CD14-positive monocyte (primary cell): ENCODE results near the gene PMEL. TPM values are rescaled to one million over a fixed set of nuclear protein-coding genes. Genes with fewer than 3 reads are reported as not detected.

ENCODE experiments used
- DNase-seq, 3 donors: peaks; one replicate each; pipeline ENCODE4 v3.0.0-alpha.2; 2011 to 2022
- H2AFZ ChIP-seq: 2 replicates; pipeline ENCODE4 v1.6.0; 2012; ENCODE audit warnings: mild to moderate bottlenecking, low read depth, low read length, inconsistent platforms; ENCODE audit not compliant: insufficient read depth, poor library complexity, severe bottlenecking
- H3K27ac ChIP-seq, 2 donors: 1 replicate in 1 of 2; 2 replicates in 1 of 2; pipeline ENCODE4 v1.5.1; 2012 to 2013; ENCODE audit warnings: low read length in 2 of 2, control low read depth in 1 of 2, inconsistent platforms in 1 of 2, low read depth in 1 of 2, mild to moderate bottlenecking in 1 of 2
- H3K27me3 ChIP-seq, 2 donors: one replicate each; pipeline versions ENCODE4 v1.6.0 to v1.6.1; 2011 to 2013; ENCODE audit warnings: low read length in 2 of 2; ENCODE audit not compliant: control insufficient read depth in 2 of 2, insufficient read depth in 2 of 2
- H3K36me3 ChIP-seq, 2 donors: replicated peaks in 1 of 2; 1 replicate in 1 of 2; 2 replicates in 1 of 2; pipeline versions ENCODE4 v1.5.1 to v1.6.1; 2012 to 2013; ENCODE audit warnings: low read length in 2 of 2, control low read depth in 1 of 2, inconsistent platforms in 1 of 2, mild to moderate bottlenecking in 1 of 2; ENCODE audit not compliant: insufficient read depth in 2 of 2, control insufficient read depth in 1 of 2
- H3K4me1 ChIP-seq, 2 donors: 1 replicate in 1 of 2; 2 replicates in 1 of 2; pipeline versions ENCODE4 v1.5.1 to v1.6.1; 2012 to 2013; ENCODE audit warnings: low read length in 2 of 2, control low read depth in 1 of 2, inconsistent platforms in 1 of 2, mild to moderate bottlenecking in 1 of 2, moderate library complexity in 1 of 2; ENCODE audit not compliant: insufficient read depth in 2 of 2, control insufficient read depth in 1 of 2
- H3K4me2 ChIP-seq: replicated peaks from 2 replicates; pipeline ENCODE3; 2012; ENCODE audit warnings: low read length, moderate library complexity, mild to moderate bottlenecking; ENCODE audit not compliant: poor library complexity, severe bottlenecking; ENCODE audit errors: extremely low read depth
- H3K4me3 ChIP-seq, 3 experiments: fragments of 200-600 bp in 1 of 3; sonication (generic) in 1 of 3; replicated peaks in 1 of 3; 1 replicate in 2 of 3; 2 replicates in 1 of 3; pipeline ENCODE4 v1.5.1; 2011 to 2013; ENCODE audit warnings: low read length in 3 of 3, mild to moderate bottlenecking in 3 of 3, control low read depth in 2 of 3, low read depth in 2 of 3, inconsistent platforms in 1 of 3, moderate library complexity in 1 of 3
- H3K79me2 ChIP-seq: 2 replicates; pipeline ENCODE4 v1.6.0; 2012; ENCODE audit warnings: mild to moderate bottlenecking, control low read depth, inconsistent platforms, low read length, moderate library complexity; ENCODE audit not compliant: insufficient read depth
- H3K9ac ChIP-seq: 2 replicates; pipeline ENCODE4 v1.6.0; 2017; ENCODE audit warnings: low read length, mild to moderate bottlenecking; ENCODE audit not compliant: insufficient read depth, poor library complexity, severe bottlenecking
- H3K9me3 ChIP-seq, 2 donors: replicated peaks in 1 of 2; 1 replicate in 1 of 2; 2 replicates in 1 of 2; pipeline versions ENCODE4 v1.5.1 to v1.6.1; 2012 to 2013; ENCODE audit warnings: low read length in 2 of 2, control low read depth in 1 of 2; ENCODE audit not compliant: control insufficient read depth in 1 of 2, insufficient read depth in 1 of 2
- H4K20me1 ChIP-seq: 2 replicates; pipeline ENCODE4 v1.6.0; 2012; ENCODE audit warnings: mild to moderate bottlenecking, low read length, control low read depth, moderate library complexity; ENCODE audit not compliant: insufficient read depth
- H3K27ac Mint-ChIP-seq, 7 donors: one replicate each; pipeline ENCODE4 v1.8.0; 2020; ENCODE audit warnings: mild to moderate bottlenecking in 7 of 7, mixed read lengths in 7 of 7, moderate library complexity in 6 of 7, inconsistent platforms in 2 of 7
- H3K27me3 Mint-ChIP-seq, 3 donors: one replicate each; pipeline ENCODE4 v1.8.0; 2021 to 2022; ENCODE audit warnings: low read depth in 3 of 3, mild to moderate bottlenecking in 3 of 3, mixed read lengths in 3 of 3, moderate library complexity in 3 of 3, inconsistent platforms in 1 of 3
- H3K36me3 Mint-ChIP-seq, 2 donors: one replicate each; pipeline ENCODE4 v1.8.0; 2020; ENCODE audit warnings: mixed read lengths in 2 of 2, inconsistent platforms in 1 of 2, mild to moderate bottlenecking in 1 of 2
- H3K4me1 Mint-ChIP-seq: one replicate; pipeline ENCODE4 v1.8.0; 2020; ENCODE audit warnings: mild to moderate bottlenecking, mixed read lengths
- H3K4me3 Mint-ChIP-seq, 2 donors: one replicate each; pipeline ENCODE4 v1.8.0; 2020; ENCODE audit warnings: mild to moderate bottlenecking in 2 of 2, mixed read lengths in 2 of 2, moderate library complexity in 1 of 2
- H3K9me3 Mint-ChIP-seq, 7 donors: one replicate each; pipeline ENCODE4 v1.8.0; 2020 to 2022; ENCODE audit warnings: mixed read lengths in 7 of 7, mild to moderate bottlenecking in 6 of 7, moderate library complexity in 6 of 7, inconsistent platforms in 2 of 7
- CTCF ChIP-seq: fragments of 200-600 bp; IDR thresholded peaks from one replicate; pipeline ENCODE4 v1.8.0; 2022; ENCODE audit warnings: antibody characterized with exemption, mild to moderate bottlenecking
- WGBS: methylation state at CpG from one replicate; pipeline ENCODE4 v1.1.5; 2013; ENCODE audit warnings: missing lambda C conversion rate; ENCODE audit not compliant: insufficient coverage; 5-methylcytosine and 5-hydroxymethylcytosine counted together
- intact Hi-C, 2 donors: fragments of 100-400 bp; cut with micrococcal nuclease; formaldehyde crosslinking; loops; one replicate each; pipeline versions ENCODE4 v1.15.0 to v1.15.1; 2023
- polyA plus RNA-seq, 3 donors: library from polyadenylated mRNA; depleted of rRNA in 1 of 3; unstranded in 2 of 3; stranded (reverse) in 1 of 3; fragments of 300-500 nt in 2 of 3; fragments of >200 nt in 1 of 3; fragmentation: Illumina TruSeq in 2 of 3; gene quantifications; 1 replicate in 2 of 3; 2 replicates in 1 of 3; pipeline ENCODE4 v1.2.3, GENCODE V29; 2012 to 2021

The PMEL gene
- polyA plus RNA-seq, 3 donors = 0.37 to 0.54 (median 0.40) TPM

- intact Hi-C loops = no loop called here
- H3K4me1 ChIP-seq = peaks cover 13 to 30% of the 10 kb centered on the region in 2 donors
- H3K36me3 ChIP-seq = peaks cover 38 to 78% of the 10 kb centered on the region in 2 donors
- Mint-ChIP-seq H3K36me3 (peaks cover 46 to 82% of the 10 kb centered on the region in 2 donors), H3K4me1 (peaks cover 23% of the 10 kb centered on the region), H3K27me3 (peaks cover 0 to 1% (median 0%) of the 10 kb centered on the region in 3 donors), H3K4me3 (peak overlapping the region in 1 of 2 donors; percentile 39), H3K9me3 (no peaks in the 10 kb centered on the region), H3K27ac (peak overlapping the region in 6 of 7 donors; percentile 3 to 79 (median 36))
- peak overlapping the region; percentile 22 for H3K4me2 ChIP-seq
- no peak for DNase-seq
- peak overlapping the region in 1 of 2 donors; percentile 58 for H3K27ac ChIP-seq
- no peak overlapping the region for H2AFZ ChIP-seq
- no peak for TF ChIP-seq CTCF
- H3K4me3 ChIP-seq = no peak overlapping the region
- H3K9ac ChIP-seq = peak overlapping the region; percentile 51
- peaks cover 4% of the 10 kb centered on the region for H3K79me2 ChIP-seq
- H3K27me3 ChIP-seq = no peaks in the 10 kb centered on the region
- H4K20me1 ChIP-seq = peaks cover 13% of the 10 kb centered on the region
- no peaks in the 10 kb centered on the region for H3K9me3 ChIP-seq
- WGBS = 100% methylated on average over 1 of the region's 4 CpGs
Measured at GRCh38 chr12:55985341-55985740, 19.5 kb upstream of the PMEL start.

- Mint-ChIP-seq H3K27me3 (peaks cover 0 to 1% (median 0%) of the 10 kb centered on the region in 3 donors), H3K27ac (peak overlapping the region in 3 of 7 donors; percentile 19 to 76 (median 41)), H3K4me3 (peak overlapping the region in 1 of 2 donors; percentile 39), H3K4me1 (peaks cover 26% of the 10 kb centered on the region), H3K36me3 (peaks cover 46 to 82% of the 10 kb centered on the region in 2 donors), H3K9me3 (no peaks in the 10 kb centered on the region)
- Histone ChIP-seq H3K4me1 (peaks cover 13 to 30% of the 10 kb centered on the region in 2 donors), H3K4me2 (peak overlapping the region; percentile 22), H3K36me3 (peaks cover 34 to 78% of the 10 kb centered on the region in 2 donors), H3K9ac (no peak overlapping the region), H3K27ac (peak overlapping the region in 1 of 2 donors; percentile 58), H2AFZ (no peak overlapping the region), H3K27me3 (no peaks in the 10 kb centered on the region), H3K79me2 (peaks cover 4% of the 10 kb centered on the region), H4K20me1 (peaks cover 15% of the 10 kb centered on the region), H3K4me3 (no peak overlapping the region), H3K9me3 (no peaks in the 10 kb centered on the region)
- intact Hi-C loops = no loop called here
- no CpG with 5 or more reads among the region's 2 CpGs for WGBS
- DNase-seq = no peak
- no peak for TF ChIP-seq CTCF
Measured at GRCh38 chr12:55984861-55985260, 19.0 kb upstream of the PMEL start.
